GM23338 (cell line): ENCODE results near the gene TAGLN. TPM values are rescaled to one million over a fixed set of nuclear protein-coding genes. Genes with fewer than 3 reads are reported as not detected.

Source experiments
- CREB1 ChIP-seq: fragments of 250-450 bp; sonication (Bioruptor Pico); IDR thresholded peaks from 2 replicates; pipeline ENCODE4 v1.5.0; 2020; ENCODE audit warnings: low read depth, mild to moderate bottlenecking, moderate library complexity
- ETS1 ChIP-seq: IDR thresholded peaks from 2 replicates; pipeline ENCODE4 v1.6.1; 2016; ENCODE audit warnings: antibody characterized with exemption
- EZH2 ChIP-seq: fragments of 200-600 bp; sonication (generic); IDR thresholded peaks from one replicate; pipeline ENCODE4 v1.8.0; 2017; ENCODE audit warnings: antibody characterized with exemption, mild to moderate bottlenecking, low read depth; ENCODE audit not compliant: unreplicated experiment
- EZH2phosphoT487 ChIP-seq: fragments of 200-600 bp; sonication (generic); IDR thresholded peaks from one replicate; pipeline ENCODE4 v1.8.1; 2018; ENCODE audit warnings: antibody characterized with exemption; ENCODE audit not compliant: unreplicated experiment
- JUNB ChIP-seq: IDR thresholded peaks from one replicate; pipeline ENCODE4 v1.6.1; 2016; ENCODE audit warnings: antibody characterized with exemption; ENCODE audit not compliant: unreplicated experiment
- NANOG ChIP-seq: IDR thresholded peaks from 2 replicates; pipeline ENCODE4 v1.6.1; 2016; ENCODE audit warnings: antibody characterized with exemption, borderline replicate concordance
- POLR2AphosphoS5 ChIP-seq: IDR thresholded peaks from 2 replicates; pipeline ENCODE4 v1.6.1; 2016; ENCODE audit warnings: antibody characterized with exemption, low read depth
- STAT1 ChIP-seq: IDR thresholded peaks from one replicate; pipeline ENCODE4 v1.6.1; 2016; ENCODE audit warnings: antibody characterized with exemption; ENCODE audit not compliant: unreplicated experiment
- ZNF114 ChIP-seq: fragments of 250-450 bp; sonication (Bioruptor Pico); IDR thresholded peaks from 2 replicates; pipeline ENCODE4 v1.5.0; 2020; ENCODE audit warnings: mild to moderate bottlenecking, moderate library complexity
- ZNF331 ChIP-seq: fragments of 250-450 bp; sonication (Bioruptor Pico); IDR thresholded peaks from 2 replicates; pipeline ENCODE4 v1.5.0; 2020; ENCODE audit warnings: low read depth, mild to moderate bottlenecking, moderate library complexity
- polyA plus RNA-seq: library from polyadenylated mRNA; unstranded; fragments of >200 nt; fragmentation: Nextera tagmentation; extraction: Ambion mirVana; gene quantifications from 2 replicates; pipeline ENCODE4 v1.2.1, GENCODE V29; 2016
- total RNA-seq: library from RNA; depleted of rRNA; stranded (reverse); fragments of >200 nt; shearing (Covaris generic); gene quantifications from 2 replicates; pipeline ENCODE4 v1.2.3, GENCODE V29; 2014
- TF ChIP-seq, protein P1 (sequence below): fragments of 250-450 bp; sonication (Bioruptor Pico); IDR thresholded peaks from 2 replicates; pipeline ENCODE4 v1.5.0; 2020; ENCODE audit warnings: mild to moderate bottlenecking, moderate library complexity
- TF ChIP-seq, protein P2 (sequence below), 2 experiments: fragments of 200-600 bp in 1 of 2; sonication (generic) in 1 of 2; conservative IDR thresholded peaks; 2 replicates each; pipeline versions ENCODE4 v1.5.1 to v1.6.1; 2016 to 2017; ENCODE audit warnings: antibody characterized with exemption in 2 of 2, low read depth in 2 of 2, mild to moderate bottlenecking in 2 of 2, moderate library complexity in 1 of 2

TAGLN gene
- total and polyA plus RNA-seq, 2 experiments from 2014 or later: 86.8 to 130 TPM

DNA sequence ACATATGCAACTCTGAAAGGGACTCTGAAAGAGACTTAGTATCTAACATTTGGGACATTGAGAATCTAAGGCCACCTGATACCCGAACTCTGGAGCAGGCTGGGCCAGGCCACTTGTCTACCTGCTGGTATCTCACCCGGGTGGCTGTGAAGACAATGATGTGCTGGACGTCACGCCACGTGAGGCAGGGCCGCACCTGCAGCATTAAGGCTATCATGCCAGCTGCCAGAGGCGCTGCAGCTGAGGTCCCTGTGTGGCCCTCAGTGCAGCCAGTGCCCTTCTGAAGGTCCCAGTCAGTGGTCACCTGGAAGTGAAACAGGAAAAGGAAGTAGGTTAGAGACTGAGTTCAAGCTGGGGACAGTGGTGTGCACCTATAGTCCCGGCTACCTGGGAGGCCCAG is 20.3 kb downstream of the TAGLN start (continued):
- TF ChIP-seq, protein P1, sequence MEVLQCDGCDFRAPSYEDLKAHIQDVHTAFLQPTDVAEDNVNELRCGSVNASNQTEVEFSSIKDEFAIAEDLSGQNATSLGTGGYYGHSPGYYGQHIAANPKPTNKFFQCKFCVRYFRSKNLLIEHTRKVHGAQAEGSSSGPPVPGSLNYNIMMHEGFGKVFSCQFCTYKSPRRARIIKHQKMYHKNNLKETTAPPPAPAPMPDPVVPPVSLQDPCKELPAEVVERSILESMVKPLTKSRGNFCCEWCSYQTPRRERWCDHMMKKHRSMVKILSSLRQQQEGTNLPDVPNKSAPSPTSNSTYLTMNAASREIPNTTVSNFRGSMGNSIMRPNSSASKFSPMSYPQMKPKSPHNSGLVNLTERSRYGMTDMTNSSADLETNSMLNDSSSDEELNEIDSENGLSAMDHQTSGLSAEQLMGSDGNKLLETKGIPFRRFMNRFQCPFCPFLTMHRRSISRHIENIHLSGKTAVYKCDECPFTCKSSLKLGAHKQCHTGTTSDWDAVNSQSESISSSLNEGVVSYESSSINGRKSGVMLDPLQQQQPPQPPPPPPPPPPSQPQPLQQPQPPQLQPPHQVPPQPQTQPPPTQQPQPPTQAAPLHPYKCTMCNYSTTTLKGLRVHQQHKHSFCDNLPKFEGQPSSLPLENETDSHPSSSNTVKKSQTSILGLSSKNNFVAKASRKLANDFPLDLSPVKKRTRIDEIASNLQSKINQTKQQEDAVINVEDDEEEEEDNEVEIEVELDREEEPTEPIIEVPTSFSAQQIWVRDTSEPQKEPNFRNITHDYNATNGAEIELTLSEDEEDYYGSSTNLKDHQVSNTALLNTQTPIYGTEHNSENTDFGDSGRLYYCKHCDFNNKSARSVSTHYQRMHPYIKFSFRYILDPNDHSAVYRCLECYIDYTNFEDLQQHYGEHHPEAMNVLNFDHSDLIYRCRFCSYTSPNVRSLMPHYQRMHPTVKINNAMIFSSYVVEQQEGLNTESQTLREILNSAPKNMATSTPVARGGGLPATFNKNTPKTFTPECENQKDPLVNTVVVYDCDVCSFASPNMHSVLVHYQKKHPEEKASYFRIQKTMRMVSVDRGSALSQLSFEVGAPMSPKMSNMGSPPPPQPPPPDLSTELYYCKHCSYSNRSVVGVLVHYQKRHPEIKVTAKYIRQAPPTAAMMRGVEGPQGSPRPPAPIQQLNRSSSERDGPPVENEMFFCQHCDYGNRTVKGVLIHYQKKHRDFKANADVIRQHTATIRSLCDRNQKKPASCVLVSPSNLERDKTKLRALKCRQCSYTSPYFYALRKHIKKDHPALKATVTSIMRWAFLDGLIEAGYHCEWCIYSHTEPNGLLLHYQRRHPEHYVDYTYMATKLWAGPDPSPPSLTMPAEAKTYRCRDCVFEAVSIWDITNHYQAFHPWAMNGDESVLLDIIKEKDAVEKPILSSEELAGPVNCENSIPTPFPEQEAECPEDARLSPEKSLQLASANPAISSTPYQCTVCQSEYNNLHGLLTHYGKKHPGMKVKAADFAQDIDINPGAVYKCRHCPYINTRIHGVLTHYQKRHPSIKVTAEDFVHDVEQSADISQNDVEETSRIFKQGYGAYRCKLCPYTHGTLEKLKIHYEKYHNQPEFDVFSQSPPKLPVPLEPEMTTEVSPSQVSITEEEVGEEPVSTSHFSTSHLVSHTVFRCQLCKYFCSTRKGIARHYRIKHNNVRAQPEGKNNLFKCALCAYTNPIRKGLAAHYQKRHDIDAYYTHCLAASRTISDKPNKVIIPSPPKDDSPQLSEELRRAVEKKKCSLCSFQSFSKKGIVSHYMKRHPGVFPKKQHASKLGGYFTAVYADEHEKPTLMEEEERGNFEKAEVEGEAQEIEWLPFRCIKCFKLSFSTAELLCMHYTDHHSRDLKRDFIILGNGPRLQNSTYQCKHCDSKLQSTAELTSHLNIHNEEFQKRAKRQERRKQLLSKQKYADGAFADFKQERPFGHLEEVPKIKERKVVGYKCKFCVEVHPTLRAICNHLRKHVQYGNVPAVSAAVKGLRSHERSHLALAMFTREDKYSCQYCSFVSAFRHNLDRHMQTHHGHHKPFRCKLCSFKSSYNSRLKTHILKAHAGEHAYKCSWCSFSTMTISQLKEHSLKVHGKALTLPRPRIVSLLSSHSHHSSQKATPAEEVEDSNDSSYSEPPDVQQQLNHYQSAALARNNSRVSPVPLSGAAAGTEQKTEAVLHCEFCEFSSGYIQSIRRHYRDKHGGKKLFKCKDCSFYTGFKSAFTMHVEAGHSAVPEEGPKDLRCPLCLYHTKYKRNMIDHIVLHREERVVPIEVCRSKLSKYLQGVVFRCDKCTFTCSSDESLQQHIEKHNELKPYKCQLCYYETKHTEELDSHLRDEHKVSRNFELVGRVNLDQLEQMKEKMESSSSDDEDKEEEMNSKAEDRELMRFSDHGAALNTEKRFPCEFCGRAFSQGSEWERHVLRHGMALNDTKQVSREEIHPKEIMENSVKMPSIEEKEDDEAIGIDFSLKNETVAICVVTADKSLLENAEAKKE: no peak
- no peak for TF ChIP-seq EZH2
- TF ChIP-seq EZH2phosphoT487: no peak
- no peak for TF ChIP-seq CREB1
- TF ChIP-seq, protein P2, sequence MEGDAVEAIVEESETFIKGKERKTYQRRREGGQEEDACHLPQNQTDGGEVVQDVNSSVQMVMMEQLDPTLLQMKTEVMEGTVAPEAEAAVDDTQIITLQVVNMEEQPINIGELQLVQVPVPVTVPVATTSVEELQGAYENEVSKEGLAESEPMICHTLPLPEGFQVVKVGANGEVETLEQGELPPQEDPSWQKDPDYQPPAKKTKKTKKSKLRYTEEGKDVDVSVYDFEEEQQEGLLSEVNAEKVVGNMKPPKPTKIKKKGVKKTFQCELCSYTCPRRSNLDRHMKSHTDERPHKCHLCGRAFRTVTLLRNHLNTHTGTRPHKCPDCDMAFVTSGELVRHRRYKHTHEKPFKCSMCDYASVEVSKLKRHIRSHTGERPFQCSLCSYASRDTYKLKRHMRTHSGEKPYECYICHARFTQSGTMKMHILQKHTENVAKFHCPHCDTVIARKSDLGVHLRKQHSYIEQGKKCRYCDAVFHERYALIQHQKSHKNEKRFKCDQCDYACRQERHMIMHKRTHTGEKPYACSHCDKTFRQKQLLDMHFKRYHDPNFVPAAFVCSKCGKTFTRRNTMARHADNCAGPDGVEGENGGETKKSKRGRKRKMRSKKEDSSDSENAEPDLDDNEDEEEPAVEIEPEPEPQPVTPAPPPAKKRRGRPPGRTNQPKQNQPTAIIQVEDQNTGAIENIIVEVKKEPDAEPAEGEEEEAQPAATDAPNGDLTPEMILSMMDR (conservative IDR thresholded peaks at IDR 0.05; ENCODE audit: low read depth in 2 of 2): no peak
- no peak for TF ChIP-seq NANOG
- TF ChIP-seq ZNF331: no peak
- no peak for TF ChIP-seq ZNF114 (CRISPR knock-in tag)
- TF ChIP-seq POLR2AphosphoS5: no peak
- TF ChIP-seq JUNB: no peak
- no peak for TF ChIP-seq ETS1
- no peak for TF ChIP-seq STAT1
